Measurements from ENCODE around the gene RAB34.
"Not testable (repeated sequence)": the region's sequence is repeated elsewhere in the genome, so short reads cannot be mapped to it uniquely, and the experiment has no call there.

RAB34 gene

GRCh38 chr17:28746611-28747050 lies 29.0 kb upstream of the RAB34 start:
- DNase-seq (ENCODE audit: low read depth): no peak

GRCh38 chr17:28745786-28746411 lies 28.2 kb upstream of the RAB34 start:
- no peak for DNase-seq (ENCODE audit: low read depth)

GRCh38 chr17:28744972-28745785 lies 27.5 kb upstream of the RAB34 start:
- no peak for DNase-seq (ENCODE audit: low read depth)

- DNase-seq (ENCODE audit: low read depth): no peak
Observed at GRCh38 chr17:28744104-28744971, 26.7 kb upstream of the RAB34 start.

- no peak for DNase-seq (ENCODE audit: low read depth)
Observed at GRCh38 chr17:28743243-28744103, 25.8 kb upstream of the RAB34 start, which contains the start of gene TRAF4. TRAF4 (plus strand) TSS chr17:28744011; CDS start chr17:28744113, 102 bp downstream.

GRCh38 chr17:28741358-28742349 lies 24.0 kb upstream of the RAB34 start:
- DNase-seq (ENCODE audit: low read depth): no peak

- DNase-seq (ENCODE audit: low read depth): no peak
Observed at GRCh38 chr17:28740406-28741357, 23.0 kb upstream of the RAB34 start.

GRCh38 chr17:28738680-28739384 lies 21.2 kb upstream of the RAB34 start:
- DNase-seq (ENCODE audit: low read depth): no peak

- no peak for DNase-seq (ENCODE audit: low read depth)
Observed at GRCh38 chr17:28737770-28738679, 20.4 kb upstream of the RAB34 start.

GRCh38 chr17:28737316-28737715 lies 19.6 kb upstream of the RAB34 start:
- DNase-seq (ENCODE audit: low read depth): no peak

GRCh38 chr17:28735913-28736769 lies 18.5 kb upstream of the RAB34 start:
- not testable (repeated sequence) for DNase-seq (ENCODE audit: low read depth)

- no peak for DNase-seq (ENCODE audit: low read depth)
Observed at GRCh38 chr17:28735242-28735722, 17.6 kb upstream of the RAB34 start.

- no peak for DNase-seq (ENCODE audit: low read depth)
Observed at GRCh38 chr17:28734712-28735241, 17.1 kb upstream of the RAB34 start.

- DNase-seq (ENCODE audit: low read depth): no peak
Observed at GRCh38 chr17:28733346-28733745, 15.7 kb upstream of the RAB34 start.

- no peak for DNase-seq (ENCODE audit: low read depth)
Observed at GRCh38 chr17:28729950-28730330, 12.3 kb upstream of the RAB34 start.

Measured in HS-5 (cell line).